GM12801 (cell line): ENCODE measurements around the gene TPO.

ENCODE experiments used
- TF ChIP-seq, protein P1 (sequence below): IDR thresholded peaks from one replicate; pipeline ENCODE4 v1.5.1; 2011; ENCODE audit warnings: control low read depth; ENCODE audit not compliant: insufficient read length; ENCODE audit errors: extremely low read depth

TPO gene

DNA sequence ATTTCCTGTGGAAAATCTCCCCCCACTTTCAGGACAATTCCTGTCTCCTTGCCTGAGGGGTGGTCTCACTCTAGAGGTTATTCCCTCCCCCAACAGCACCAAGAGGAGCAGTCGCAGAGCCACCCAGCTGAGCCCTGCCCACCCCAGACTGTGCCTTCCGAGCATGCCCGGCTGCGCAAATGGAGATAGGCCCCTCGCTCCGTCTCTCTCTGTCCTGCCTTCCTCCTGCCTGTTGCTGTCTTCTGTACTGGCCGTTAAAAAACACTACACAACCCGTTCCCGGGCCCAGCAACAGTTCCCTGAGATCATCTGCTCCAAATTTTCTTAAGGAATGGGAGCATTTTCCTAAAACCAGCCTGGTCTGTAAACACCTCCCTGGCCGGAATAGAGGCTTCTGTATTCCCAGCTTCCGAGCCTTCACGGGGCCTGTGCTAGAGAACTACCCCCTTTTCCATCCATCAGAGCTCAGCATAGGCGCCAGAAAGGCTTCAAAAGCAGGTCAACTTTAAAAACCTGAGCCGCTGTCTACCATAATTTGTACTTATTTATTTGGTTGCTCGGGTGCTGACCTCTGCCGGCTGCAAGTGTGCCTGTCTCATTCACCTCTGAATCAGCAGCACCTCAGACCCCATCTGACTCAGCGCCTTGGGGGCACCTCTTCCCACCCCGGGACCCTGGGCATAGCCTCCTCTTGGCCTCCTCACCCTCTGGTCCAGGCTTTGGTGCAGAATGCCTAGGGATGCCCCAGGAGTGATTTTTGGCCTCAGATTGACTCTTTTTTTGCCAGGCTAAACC lies 171.6 kb downstream of the TPO start:
- TF ChIP-seq, protein P1, sequence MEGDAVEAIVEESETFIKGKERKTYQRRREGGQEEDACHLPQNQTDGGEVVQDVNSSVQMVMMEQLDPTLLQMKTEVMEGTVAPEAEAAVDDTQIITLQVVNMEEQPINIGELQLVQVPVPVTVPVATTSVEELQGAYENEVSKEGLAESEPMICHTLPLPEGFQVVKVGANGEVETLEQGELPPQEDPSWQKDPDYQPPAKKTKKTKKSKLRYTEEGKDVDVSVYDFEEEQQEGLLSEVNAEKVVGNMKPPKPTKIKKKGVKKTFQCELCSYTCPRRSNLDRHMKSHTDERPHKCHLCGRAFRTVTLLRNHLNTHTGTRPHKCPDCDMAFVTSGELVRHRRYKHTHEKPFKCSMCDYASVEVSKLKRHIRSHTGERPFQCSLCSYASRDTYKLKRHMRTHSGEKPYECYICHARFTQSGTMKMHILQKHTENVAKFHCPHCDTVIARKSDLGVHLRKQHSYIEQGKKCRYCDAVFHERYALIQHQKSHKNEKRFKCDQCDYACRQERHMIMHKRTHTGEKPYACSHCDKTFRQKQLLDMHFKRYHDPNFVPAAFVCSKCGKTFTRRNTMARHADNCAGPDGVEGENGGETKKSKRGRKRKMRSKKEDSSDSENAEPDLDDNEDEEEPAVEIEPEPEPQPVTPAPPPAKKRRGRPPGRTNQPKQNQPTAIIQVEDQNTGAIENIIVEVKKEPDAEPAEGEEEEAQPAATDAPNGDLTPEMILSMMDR, result no peak

- TF ChIP-seq, protein P1, result no peak
Observed at GRCh38 chr2:1585635-1586034, 172.4 kb downstream of the TPO start.

DNA sequence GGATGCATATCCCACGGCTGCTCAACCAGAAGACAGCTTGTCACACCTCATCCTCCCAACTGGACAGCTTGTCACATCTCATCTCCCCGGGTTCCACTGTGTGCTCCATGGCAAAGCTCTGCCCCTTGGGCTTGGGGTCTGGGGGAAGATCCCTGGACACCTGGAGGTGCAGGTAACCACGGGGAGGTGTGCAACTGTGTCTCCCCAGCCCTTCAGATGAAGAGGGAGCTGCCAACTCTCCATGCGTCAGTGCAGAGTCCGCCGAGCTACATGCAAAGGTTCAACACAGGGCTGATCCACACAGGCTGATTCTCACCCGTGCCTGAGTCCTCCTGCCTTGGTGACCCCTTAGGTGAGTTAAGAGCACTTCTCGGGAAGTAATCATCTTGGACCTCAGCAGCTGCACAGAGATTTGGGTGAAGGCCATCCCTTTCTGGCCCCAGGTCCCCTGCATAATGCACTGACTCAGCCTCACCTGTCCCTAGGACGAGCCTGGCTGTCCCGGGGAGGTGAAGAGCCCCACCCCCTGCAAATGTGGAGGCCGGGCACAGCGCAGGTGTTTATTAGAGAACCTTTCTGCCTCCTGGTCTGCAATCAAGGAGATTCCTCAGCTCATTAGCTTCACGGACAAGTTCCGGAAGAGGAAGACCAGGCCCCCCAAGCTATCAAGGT lies 173.1 kb downstream of the TPO start:
- TF ChIP-seq, protein P1, result no peak

- TF ChIP-seq, protein P1, result no peak
Observed at GRCh38 chr2:1586923-1587840, 173.9 kb downstream of the TPO start.

GRCh38 chr2:1588051-1588977 lies 175.1 kb downstream of the TPO start:
- TF ChIP-seq, protein P1, result no peak

GRCh38 chr2:1588978-1589621 lies 175.8 kb downstream of the TPO start:
- TF ChIP-seq, protein P1, result no peak
